B cell (primary cell): Measurements from ENCODE around the gene PPP1R3E. TPM values are rescaled to one million over a fixed set of nuclear protein-coding genes. Genes with fewer than 3 reads are reported as not detected.

Source experiments
- ATAC-seq: fragments of 200-7000 bp; cut with Tn5 transposase; one replicate; pipeline ENCODE4 v1.10.0; 2021; ENCODE audit warnings: low read depth, mild to moderate bottlenecking, moderate number of reproducible peaks, moderate library complexity
- CTCF ChIA-PET: fragments of 350-600 bp; sonication (Branson Sonifier 250); formaldehyde crosslinking; loops from one replicate; lab custom pipeline; 2021; ENCODE audit warnings: antibody characterized with exemption, inconsistent platforms; lab: Charles Lee
- POLR2A ChIA-PET: fragments of 350-600 bp; sonication (Branson Sonifier 250); formaldehyde crosslinking; loops from one replicate; lab custom pipeline; 2021; ENCODE audit warnings: antibody characterized with exemption; lab: Charles Lee
- DNase-seq: peaks from one replicate; pipeline ENCODE4 v3.0.0; 2013
- H2AFZ ChIP-seq: 2 replicates; pipeline ENCODE4 v1.6.1; 2012; ENCODE audit warnings: mild to moderate bottlenecking, low read depth, low read length; ENCODE audit not compliant: insufficient read depth, poor library complexity, severe bottlenecking
- H3K27ac ChIP-seq, 2 donors: 1 replicate in 1 of 2; 2 replicates in 1 of 2; pipeline ENCODE4 v1.5.1; 2012 to 2013; ENCODE audit warnings: low read length in 2 of 2, mild to moderate bottlenecking in 2 of 2, moderate library complexity in 1 of 2
- H3K27me3 ChIP-seq, 4 experiments: fragments of 200-600 bp in 1 of 4; sonication (generic) in 1 of 4; replicated peaks in 1 of 4; 1 replicate in 2 of 4; 2 replicates in 2 of 4; pipeline versions ENCODE4 v1.6.1 to v1.7.0; 2013 to 2016; ENCODE audit warnings: low read length in 3 of 4, mild to moderate bottlenecking in 2 of 4, mixed read lengths in 1 of 4, moderate library complexity in 1 of 4; ENCODE audit not compliant: insufficient read depth in 4 of 4, control insufficient read depth in 3 of 4; ENCODE audit errors: control extremely low read depth in 1 of 4
- H3K36me3 ChIP-seq, 2 experiments: replicated peaks in 1 of 2; 1 replicate in 1 of 2; 2 replicates in 1 of 2; pipeline versions ENCODE4 v1.6.1 to v1.7.1; 2013; ENCODE audit warnings: low read length in 1 of 2; ENCODE audit not compliant: insufficient read depth in 2 of 2, control insufficient read depth in 1 of 2; ENCODE audit errors: control extremely low read depth in 1 of 2, extremely low read depth in 1 of 2
- H3K4me1 ChIP-seq, 2 donors: fragments of 200-600 bp in 1 of 2; sonication (generic) in 1 of 2; 1 replicate in 1 of 2; 2 replicates in 1 of 2; pipeline versions ENCODE4 v1.5.1 to v1.6.1; 2013 to 2017; ENCODE audit warnings: low read length in 2 of 2; ENCODE audit not compliant: control insufficient read depth in 2 of 2, insufficient read depth in 2 of 2
- H3K4me2 ChIP-seq: replicated peaks from 2 replicates; pipeline ENCODE3; 2012; ENCODE audit warnings: mild to moderate bottlenecking, low read depth, low read length; ENCODE audit not compliant: poor library complexity, severe bottlenecking
- H3K4me3 ChIP-seq, 5 experiments: fragments of 200-600 bp in 1 of 5; sonication (generic) in 1 of 5; 1 replicate in 3 of 5; 2 replicates in 2 of 5; pipeline versions ENCODE4 v1.5.1 to v1.7.0; 2011 to 2016; ENCODE audit warnings: low read length in 4 of 5, mild to moderate bottlenecking in 4 of 5, low read depth in 2 of 5, control low read depth in 1 of 5, moderate library complexity in 1 of 5; ENCODE audit not compliant: insufficient read depth in 1 of 5; ENCODE audit errors: control extremely low read depth in 1 of 5, extremely low read depth in 1 of 5
- H3K79me2 ChIP-seq: fragments of 200-600 bp; sonication (generic); one replicate; pipeline ENCODE4 v1.6.0; 2016; ENCODE audit warnings: low read length; ENCODE audit not compliant: control insufficient read depth, insufficient read depth
- H3K9ac ChIP-seq: fragments of 200-600 bp; sonication (generic); 2 replicates; pipeline ENCODE4 v1.6.1; 2017; ENCODE audit warnings: mild to moderate bottlenecking, low read length, moderate library complexity
- H3K9me3 ChIP-seq, 3 donors: one replicate each; pipeline versions ENCODE4 v1.6.1 to v1.7.1; 2013; ENCODE audit warnings: low read length in 2 of 3; ENCODE audit not compliant: control insufficient read depth in 2 of 3, insufficient read depth in 1 of 3; ENCODE audit errors: control extremely low read depth in 1 of 3
- H4K20me1 ChIP-seq: 2 replicates; pipeline ENCODE4 v1.6.0; 2012; ENCODE audit warnings: mild to moderate bottlenecking, low read length; ENCODE audit not compliant: insufficient read depth, control insufficient read depth, poor library complexity, severe bottlenecking
- H3K27ac Mint-ChIP-seq: one replicate; pipeline ENCODE4 v1.8.0; 2021; ENCODE audit warnings: mixed read lengths
- H3K27me3 Mint-ChIP-seq: one replicate; pipeline ENCODE4 v1.8.0; 2021; ENCODE audit warnings: mixed read lengths
- H3K4me1 Mint-ChIP-seq: one replicate; pipeline ENCODE4 v1.8.0; 2021; ENCODE audit warnings: mixed read lengths
- H3K4me3 Mint-ChIP-seq: one replicate; pipeline ENCODE4 v1.8.0; 2021; ENCODE audit warnings: mixed read lengths
- H3K9me3 Mint-ChIP-seq: one replicate; pipeline ENCODE4 v1.8.0; 2022; ENCODE audit warnings: mixed read lengths; ENCODE audit not compliant: insufficient read depth
- EZH2 ChIP-seq: IDR thresholded peaks from 2 replicates; pipeline ENCODE4 v1.6.1; 2012; ENCODE audit warnings: borderline replicate concordance, low read depth, mild to moderate bottlenecking, moderate library complexity, low read length; ENCODE audit not compliant: insufficient read depth, poor library complexity, severe bottlenecking
- WGBS: methylation state at CpG from one replicate; pipeline ENCODE4 v1.1.5; 2013; ENCODE audit warnings: missing lambda C conversion rate; ENCODE audit not compliant: insufficient coverage; 5-methylcytosine and 5-hydroxymethylcytosine counted together
- intact Hi-C: fragments of 100-400 bp; cut with micrococcal nuclease; formaldehyde crosslinking; loops from one replicate; pipeline ENCODE4 v1.10.0; 2022
- polyA plus RNA-seq: library from polyadenylated mRNA; depleted of rRNA; stranded (reverse); fragments of >200 nt; gene quantifications from 2 replicates; pipeline ENCODE4 v1.2.3, GENCODE V29; 2012
- total RNA-seq, 2 donors: library from RNA; stranded (reverse); fragments of 120-200 nt in 1 of 2; gene quantifications; 1 replicate in 1 of 2; 2 replicates in 1 of 2; pipeline versions ENCODE4 v1.2.3 to v1.2.4, GENCODE V29; 2013 to 2022
- TF ChIP-seq, protein P1 (sequence below): fragments of 200-600 bp; IDR thresholded peaks from one replicate; pipeline ENCODE4 v1.8.0; 2022; ENCODE audit warnings: antibody characterized with exemption, mild to moderate bottlenecking

Gene PPP1R3E
- total and polyA plus RNA-seq, 2 donors (not counting 1 experiment from before 2014, with no cell fraction given), result 56.9 to 76.7 TPM

DNA sequence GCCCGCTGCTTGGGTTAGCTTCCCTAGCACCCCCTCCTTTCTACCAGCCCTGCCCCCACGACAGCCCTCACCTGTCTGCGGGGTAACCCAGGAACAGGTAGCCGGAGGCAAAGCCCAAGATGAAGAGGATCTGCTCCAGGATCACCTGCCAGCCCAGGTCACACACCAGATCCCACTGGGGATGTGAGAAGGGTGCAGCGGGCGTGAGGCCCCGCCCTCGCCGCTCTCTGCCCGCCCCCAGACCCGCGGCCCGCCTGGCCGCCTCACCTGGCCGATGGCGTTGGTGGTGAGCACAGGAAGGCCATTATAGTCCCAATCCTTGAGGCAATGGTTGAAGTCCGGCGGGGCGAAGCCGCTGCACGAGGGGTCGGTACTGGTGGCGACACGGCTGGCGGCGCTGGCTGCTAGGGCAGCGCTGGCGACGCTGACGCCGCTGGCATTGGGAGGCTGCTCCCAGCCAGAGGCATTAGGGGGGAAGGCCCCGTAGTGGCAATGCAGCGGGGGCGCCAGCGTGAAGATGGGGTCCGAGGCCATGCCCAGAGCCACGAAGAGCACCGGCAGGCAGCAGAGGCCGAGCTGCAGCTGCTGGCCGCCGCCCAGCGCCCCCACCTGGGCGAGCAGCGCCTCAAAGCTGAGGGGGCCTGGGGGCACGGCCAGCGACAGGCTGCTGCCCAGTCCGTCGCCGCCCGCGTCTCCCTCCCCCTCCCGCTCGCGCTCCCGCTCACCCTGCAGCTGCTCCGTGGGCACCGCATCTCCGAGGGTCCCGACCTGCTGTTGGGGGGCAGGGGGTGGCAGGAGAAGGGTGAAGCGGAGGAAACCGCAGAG is 49.2 kb upstream of the PPP1R3E start:
- no peak for ATAC-seq
- peaks cover 0 to 4% (median 3%) of the 10 kb centered on the region in 3 donors for H3K9me3 ChIP-seq
- H4K20me1 ChIP-seq, result no peaks in the 10 kb centered on the region
- H3K4me1 Mint-ChIP-seq, result peaks cover 14% of the 10 kb centered on the region
- peak overlapping the region; percentile 55 for H3K9ac ChIP-seq
- H3K4me1 ChIP-seq, result peaks cover 11 to 15% of the 10 kb centered on the region in 2 donors
- intact Hi-C loops, result no loop called here
- H3K4me3 ChIP-seq, result peak overlapping the region in 4 of 5 experiments; percentile 15 to 52 (median 44)
- TF ChIP-seq, protein P1, sequence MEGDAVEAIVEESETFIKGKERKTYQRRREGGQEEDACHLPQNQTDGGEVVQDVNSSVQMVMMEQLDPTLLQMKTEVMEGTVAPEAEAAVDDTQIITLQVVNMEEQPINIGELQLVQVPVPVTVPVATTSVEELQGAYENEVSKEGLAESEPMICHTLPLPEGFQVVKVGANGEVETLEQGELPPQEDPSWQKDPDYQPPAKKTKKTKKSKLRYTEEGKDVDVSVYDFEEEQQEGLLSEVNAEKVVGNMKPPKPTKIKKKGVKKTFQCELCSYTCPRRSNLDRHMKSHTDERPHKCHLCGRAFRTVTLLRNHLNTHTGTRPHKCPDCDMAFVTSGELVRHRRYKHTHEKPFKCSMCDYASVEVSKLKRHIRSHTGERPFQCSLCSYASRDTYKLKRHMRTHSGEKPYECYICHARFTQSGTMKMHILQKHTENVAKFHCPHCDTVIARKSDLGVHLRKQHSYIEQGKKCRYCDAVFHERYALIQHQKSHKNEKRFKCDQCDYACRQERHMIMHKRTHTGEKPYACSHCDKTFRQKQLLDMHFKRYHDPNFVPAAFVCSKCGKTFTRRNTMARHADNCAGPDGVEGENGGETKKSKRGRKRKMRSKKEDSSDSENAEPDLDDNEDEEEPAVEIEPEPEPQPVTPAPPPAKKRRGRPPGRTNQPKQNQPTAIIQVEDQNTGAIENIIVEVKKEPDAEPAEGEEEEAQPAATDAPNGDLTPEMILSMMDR, result no peak
- no peak for TF ChIP-seq EZH2
- 19% methylated on average over 53 of the region's 61 CpGs for WGBS
- H3K27me3 Mint-ChIP-seq, result peaks cover 56% of the 10 kb centered on the region
- peak overlapping the region; percentile 85 for H3K4me3 Mint-ChIP-seq
- H3K36me3 ChIP-seq, result no peaks in the 10 kb centered on the region
- DNase-seq, result peak; percentile 18
- H3K79me2 ChIP-seq, result no peaks in the 10 kb centered on the region
- H3K4me2 ChIP-seq, result peak overlapping the region; percentile 90
- H3K27ac Mint-ChIP-seq, result no peak overlapping the region
- no peak overlapping the region for H3K27ac ChIP-seq
- H3K9me3 Mint-ChIP-seq, result no peaks in the 10 kb centered on the region
- CTCF ChIA-PET, result no interaction called here
- H2AFZ ChIP-seq, result peak overlapping the region; percentile 78
- POLR2A ChIA-PET, result no interaction called here
- H3K27me3 ChIP-seq, result peaks cover 0 to 57% (median 28%) of the 10 kb centered on the region in 4 experiments
